ENCODE measurements around the gene SLC22A14.
"Not testable (repeated sequence)": the region's sequence is repeated elsewhere in the genome, so short reads cannot be mapped to it uniquely, and the experiment has no call there.

SLC22A14 gene

DNA sequence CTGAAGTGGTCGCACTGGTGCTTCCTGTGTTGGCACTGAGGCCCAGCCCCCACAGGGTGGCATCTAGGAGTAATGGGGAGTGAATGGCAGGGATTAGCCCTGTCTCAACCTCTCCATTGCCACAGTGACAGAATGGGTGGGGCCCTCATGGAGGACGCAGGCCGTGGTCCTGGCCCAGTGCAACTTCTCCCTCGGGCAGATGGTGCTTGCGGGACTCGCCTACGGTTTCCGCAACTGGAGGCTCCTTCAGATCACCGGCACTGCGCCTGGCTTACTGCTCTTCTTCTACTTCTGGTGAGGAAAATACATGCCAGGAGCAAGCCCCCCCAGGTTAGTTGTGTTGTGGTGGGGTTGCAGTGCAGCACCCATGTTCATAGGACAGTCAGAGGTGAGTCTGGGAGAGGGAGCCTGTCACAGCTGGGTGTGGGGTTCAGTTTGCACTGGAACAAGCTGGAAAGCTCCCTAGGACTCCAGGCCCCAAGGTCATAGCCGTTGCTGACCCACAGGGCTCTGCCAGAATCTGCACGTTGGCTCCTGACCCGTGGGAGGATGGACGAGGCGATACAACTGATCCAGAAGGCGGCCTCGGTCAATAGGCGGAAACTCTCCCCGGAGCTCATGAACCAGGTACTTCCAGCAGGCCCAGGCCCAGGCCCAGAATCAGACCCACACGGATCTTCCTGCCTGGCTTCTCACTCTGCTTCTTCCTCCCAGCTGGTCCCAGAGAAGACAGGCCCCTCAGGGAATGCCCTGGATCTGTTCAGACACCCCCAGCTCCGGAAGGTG lies 7.0 kb upstream of the SLC22A14 start:
- no peak for DNase-seq

DNA sequence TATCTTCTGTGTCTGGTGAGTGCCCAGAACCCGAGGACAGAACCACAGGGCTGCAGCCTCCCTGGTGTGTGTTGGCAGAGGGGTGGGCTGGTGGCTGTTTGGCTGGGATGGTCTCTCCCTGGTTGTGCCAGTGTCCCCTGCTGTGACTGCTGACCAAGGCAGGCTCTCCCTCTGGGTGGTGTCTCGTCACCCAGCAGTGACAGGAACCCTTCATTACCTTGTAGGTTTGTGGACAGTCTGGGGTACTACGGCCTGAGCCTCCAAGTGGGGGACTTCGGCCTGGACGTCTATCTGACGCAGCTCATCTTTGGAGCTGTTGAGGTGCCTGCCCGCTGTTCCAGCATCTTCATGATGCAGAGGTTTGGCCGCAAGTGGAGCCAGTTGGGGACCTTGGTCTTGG lies 6.4 kb upstream of the SLC22A14 start:
- no peak for DNase-seq

DNA sequence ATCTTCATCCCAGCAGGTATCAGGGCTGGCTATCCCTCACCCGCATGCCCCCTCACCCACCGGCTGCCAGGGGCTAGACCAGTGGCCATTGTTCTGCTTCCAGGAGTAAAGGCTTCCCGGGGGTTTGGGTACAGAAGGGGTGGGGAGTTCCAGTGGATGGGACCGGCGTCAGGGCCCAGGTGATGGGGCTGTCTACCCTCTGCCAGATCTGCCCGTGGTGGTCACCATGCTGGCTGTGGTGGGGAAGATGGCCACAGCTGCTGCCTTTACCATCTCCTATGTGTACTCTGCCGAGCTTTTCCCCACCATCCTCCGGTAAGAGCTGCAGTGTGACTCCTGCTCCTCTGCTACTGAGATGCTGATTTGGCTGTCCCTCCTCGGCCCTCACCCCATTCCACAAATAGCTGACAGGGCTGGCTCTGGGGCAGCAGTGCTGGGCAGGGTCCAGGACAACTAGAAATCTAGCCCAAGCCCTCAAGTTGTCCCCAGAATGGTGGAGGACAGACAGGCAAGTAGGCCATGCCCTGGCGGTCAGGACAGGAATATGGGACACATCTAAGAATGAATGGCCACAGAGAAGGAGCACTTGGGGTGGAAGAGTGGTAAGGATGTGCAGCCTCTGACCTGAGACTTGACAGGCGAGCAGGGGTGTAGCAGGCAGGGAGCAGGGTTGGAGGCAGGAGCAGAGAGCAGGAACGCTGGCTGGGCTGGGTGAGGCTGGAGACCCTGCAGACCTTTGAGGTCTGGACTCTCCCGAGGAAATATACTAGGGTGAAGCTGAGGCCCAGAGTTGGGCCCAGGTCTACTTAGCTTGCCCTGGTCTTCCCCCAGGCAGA lies 5.8 kb upstream of the SLC22A14 start:
- DNase-seq, result no peak

DNA sequence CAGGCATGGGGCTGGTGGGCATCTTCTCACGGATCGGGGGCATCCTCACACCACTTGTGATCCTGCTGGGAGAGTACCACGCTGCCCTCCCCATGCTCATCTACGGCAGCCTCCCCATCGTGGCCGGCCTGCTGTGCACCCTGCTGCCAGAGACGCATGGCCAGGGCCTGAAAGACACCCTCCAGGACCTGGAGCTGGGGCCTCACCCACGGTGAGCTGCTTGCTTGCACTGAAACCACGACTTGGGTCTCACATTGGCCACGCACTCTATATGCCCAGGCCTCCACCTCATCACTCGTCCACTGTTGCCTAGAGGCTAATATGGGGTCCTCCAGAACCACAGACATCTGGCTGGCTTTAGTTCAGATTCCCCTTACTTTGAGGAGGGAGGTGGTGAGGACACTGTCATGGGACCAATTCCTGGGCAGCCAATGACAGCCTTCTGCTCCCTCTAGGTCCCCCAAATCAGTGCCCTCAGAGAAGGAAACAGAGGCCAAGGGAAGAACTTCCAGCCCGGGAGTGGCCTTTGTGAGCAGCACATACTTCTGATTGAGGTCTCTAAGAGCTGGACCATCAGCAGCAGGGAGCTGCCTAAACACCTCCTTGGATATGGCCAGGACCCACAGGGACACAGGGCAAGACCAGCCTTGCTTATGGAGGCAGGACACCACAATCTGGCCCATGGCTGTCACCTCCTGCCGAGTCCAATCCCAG lies 5.0 kb upstream of the SLC22A14 start:
- DNase-seq, result no peak

DNA sequence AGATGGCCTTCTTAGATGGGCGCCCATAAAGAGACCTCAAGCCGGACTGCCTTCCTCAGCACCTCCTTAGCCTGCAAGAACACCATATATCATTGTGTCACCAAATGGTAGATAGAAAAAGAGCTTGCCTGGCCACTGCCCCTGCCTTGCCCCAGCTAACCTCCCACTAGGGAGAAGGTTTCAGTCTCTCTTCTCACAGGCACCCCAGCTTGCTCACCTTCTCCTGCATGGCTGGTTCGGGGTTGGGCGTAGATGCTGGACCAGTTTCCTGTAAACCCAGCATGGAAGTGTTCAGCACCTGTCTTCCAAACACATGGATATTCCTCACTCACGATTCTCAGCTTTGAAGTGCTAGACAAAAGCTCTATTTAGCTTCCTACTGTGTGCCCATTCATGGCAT lies 3.3 kb upstream of the SLC22A14 start:
- DNase-seq, result no peak

DNA sequence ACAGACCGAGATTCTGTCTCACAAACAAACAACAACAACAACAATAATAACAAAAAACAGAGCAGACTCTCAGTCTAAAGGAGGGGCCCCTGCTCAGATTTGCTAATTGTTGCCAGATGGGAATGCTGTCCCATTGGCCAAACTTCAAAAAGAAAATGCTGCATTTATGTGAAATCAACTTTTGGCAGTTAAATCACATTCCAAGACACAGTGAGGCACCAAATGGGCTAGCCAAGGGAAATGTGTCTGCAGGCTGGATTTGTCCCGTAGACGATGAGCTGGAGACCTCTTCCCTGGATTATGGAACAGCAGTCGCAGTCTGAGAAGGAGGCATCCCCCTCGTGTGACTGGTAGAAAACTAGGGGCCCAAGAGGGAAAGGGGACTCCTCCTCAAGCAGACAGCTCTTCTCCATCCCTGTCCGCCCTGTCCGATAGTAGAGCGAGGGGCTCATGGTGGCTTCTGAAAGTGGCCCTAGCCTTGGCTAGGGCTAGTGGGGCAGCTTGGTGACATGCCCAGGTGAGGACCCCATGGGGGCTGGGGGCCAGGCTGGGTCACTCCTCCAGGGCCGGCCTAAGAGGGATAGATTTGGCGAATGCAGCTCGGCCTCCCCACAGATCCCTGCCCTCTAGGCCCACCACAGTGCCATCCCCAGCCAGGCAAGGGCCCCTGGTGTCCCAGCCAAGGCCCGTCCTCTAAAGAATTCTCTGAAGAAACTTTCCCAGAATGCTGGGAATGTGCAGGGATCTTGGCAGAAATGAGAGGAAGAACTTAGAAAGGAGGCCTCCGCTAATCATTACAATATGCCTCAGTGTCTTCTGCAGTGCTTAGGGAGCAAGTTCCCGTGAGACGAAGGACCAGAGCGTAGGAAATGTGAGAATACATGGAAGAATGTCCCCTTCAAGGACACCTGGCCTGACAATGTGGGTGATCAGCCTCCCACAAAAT lies 2.0 kb downstream of the SLC22A14 start:
- no peak for DNase-seq

DNA sequence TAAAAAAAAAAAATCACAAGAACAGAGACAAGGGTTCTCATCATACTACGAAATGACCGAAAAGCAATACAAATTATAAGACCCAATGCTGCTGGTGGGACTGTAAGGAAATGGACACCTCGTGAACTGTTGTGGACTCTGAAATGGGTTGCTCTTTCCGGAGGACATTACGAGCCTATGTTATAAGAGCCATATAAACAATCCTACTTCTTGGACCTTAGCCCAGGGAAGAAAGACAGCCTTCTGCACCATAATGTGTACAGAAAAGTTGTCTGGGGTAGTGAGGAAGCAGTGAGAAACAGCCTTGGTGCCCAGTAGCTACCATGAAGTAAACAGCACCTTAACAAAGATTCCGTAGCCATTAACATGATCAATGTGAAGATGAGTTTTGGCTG lies 2.7 kb downstream of the SLC22A14 start:
- no peak for DNase-seq

DNA sequence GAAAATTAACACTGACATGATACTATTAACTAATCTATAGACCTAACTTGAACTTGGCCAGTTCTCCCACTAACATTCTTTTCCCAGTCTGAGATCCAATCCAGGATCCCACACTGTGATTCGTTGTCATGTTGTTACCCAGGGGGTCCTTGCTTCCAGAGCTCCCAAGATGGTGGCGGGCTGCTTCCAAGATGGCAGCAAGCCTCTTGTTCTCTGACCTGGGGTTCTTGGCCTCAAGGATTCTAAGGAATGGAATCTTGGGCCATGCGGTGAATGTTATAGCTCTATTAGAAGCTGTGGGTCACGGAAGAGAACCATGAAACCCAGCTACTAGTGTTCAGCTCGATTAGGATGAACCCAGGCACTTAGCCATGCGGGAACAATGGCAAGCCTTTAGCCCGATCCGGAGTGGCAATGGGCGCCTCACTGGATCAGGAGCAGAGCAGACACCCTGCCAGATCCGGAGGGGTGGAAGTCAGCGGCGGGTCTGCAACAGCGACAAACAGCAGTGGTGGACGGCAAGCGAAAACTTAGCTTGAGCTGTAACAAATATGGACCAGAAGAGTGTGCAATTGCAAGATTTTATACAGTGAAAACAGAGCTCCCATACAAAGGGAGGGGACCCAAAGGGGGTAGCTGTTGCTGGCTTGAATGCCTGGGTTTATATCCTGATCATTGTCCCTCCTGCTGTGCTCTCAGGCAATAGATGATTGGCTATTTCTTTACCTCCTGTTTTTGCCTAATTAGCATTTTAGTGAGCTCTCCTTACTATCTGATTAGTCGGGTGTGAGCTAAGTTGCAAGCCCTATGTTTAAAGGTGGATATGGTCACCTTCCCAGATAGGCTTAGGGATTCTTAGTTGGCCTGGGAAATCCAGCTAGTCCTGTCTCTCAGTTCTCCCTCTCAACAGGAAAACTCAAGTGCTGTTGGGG lies 7.5 kb downstream of the SLC22A14 start:
- not testable (repeated sequence) for DNase-seq

DNA sequence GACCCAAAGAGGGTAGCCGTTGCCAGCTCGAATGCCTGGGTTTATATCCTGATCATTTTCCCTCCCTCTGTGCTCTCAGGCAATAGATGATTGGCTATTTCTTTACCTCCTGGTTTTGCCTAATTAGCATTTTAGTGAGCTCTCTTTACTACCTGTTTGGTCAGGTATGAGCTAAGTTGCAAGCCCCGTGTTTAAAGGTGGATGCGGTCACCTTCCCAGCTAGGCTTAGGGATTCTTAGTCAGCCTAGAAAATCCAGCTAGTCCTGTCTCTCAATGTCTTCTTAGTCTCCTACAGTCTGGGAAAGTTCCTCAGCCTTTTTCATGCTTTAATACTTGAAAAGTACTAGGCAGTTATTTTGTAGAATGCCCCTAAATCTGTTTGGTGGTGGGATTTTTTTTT lies 15.0 kb downstream of the SLC22A14 start:
- DNase-seq, result not testable (repeated sequence)

DNA sequence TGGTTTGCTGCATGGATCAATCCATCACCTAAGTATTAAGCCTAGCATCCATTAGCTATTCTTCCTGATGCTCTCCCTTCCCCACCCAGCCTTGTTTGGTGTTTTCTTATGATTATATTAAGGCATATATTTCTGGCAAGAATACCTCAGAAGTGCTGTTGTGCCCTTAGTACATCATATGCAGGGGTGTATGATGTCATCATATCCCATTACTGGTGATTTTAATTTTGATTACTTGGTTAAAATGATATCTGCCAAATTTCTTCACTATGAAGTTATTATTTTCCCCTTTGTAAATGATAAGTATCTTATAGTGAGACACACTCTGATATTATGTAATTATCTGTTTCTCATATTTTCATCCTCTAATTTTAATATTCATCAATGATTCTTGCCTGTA lies 15.4 kb downstream of the SLC22A14 start:
- DNase-seq, result no peak

DNA sequence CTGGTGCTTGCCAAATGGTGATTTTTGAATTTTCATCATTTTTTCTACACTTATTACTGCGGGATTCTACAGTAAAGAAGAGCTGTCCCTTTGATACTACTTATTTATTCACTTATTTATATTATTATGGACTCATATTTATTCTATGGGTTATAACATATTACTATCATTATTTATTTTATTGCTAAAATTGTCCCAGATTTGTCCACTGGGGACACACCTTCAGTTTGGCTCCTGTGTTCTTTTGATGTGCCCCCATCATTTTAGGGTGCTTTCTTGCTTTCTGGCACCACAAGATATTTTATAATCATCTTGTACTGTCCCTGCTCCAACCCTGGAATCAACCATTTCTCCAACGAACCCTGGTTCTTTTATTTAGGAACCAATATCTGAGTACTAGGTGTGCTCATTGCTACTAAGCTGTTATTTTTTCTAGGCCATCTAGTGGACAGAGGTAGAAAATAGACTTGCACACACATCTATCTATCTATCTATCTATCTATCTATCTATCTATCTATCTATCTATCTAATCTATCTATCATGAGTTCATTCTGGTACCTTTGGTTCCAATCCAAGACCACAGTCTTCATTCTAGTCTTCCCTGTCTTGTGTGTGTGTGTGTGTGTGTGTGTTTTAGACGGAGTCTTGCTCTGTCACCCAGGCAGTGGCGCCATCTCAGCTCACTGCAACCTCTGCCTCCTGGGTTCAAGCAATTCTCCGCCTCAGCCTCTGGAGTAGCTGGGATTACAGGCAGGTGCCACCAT lies 16.0 kb downstream of the SLC22A14 start:
- DNase-seq, result peak; percentile 8

DNA sequence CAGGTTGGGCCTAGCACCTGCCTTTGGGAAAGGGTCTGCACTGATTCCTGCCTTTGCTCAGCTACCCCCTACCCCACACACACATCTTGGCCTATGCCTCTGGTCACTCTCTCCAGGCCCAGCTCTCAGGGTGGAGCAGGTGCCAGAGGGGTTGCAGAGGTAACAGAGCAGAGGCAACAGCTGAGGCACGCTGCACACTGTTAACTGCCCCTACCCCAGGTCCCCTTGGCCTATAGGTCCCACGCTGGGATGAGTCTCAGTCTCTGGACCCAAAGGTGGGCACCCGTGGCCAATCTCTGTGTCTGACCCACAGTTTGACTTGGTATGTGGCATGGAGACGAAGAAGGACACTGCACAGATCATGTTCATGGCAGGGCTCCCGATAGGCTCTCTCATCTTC lies 24.8 kb downstream of the SLC22A14 start:
- no peak for DNase-seq

DNA sequence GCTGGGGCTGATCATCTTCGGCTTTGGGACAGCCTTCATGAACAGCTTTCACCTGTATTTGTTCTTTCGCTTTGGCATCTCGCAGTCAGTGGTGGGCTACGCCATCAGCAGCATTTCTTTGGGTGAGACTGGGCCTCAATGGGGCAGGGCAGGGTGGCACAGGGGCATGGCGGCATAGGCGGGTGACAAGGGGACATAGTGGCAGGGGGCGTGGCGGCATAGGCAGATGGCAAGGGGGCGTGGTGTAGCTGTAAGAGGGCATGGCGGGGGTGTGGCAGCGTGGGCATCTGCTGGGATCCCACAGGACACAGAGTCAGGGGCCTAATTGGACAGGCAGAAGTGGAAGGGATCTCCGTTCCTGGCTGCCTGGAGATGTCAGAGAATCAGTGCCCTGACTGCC lies 25.5 kb downstream of the SLC22A14 start:
- no peak for DNase-seq

DNA sequence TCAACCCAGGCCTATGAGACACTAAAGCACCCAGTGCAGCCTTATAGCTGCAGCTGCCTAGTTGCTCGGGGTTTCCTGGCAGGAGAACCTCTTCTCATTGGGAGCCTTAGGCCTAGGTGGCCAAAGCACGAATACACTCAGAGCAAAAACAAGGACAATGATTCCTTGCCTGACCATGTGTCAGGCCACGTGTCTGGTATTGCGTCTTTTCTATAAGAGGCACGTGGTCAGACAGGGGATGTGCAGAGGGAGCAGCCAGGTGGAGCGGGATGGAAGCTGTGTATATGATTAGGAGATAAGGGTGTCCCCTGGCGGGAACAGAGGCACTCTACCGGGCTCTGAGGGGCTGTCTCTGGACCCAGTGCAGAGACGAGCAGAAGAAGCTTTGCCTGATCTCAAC lies 26.4 kb downstream of the SLC22A14 start:
- DNase-seq, result no peak

DNA sequence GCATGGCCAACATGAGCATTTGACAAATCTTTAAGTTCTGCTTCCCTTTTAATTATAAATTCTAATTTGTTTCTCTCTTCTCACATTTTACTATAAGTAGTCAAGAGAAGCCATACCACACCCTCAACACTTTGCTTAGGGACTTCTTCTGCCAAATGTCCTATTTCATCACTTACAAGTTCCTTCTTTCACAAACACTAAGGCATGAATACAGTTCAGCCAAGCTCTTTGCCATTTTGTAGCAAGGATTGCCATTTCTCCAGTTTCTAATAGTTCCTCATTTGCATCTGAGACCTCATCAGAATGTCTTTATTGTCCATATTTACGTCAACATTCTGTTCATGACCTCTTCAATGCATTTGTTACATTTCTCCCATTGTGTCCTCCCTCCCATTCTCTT lies 29.4 kb downstream of the SLC22A14 start:
- peak; percentile 81 for DNase-seq

DNA sequence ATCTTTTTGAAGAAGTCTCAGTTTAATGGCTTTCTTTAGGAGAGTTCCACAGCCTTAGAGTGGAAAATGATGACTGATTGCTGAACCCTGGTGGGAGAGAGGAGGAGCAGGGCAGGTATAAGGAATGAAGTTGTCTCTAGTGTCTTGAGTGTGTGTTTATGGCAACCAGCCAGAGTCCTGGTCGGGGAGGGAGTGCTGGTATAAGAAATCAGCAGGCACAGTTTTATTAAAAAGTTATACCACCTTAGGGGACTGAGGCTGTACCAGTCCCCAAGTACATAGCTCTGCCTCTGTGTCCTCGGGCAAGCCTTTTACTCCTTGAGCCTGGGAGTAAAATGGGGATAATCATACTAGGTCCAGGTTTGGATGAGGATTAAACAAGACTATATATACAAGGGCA lies 29.8 kb downstream of the SLC22A14 start:
- no peak for DNase-seq

DNA sequence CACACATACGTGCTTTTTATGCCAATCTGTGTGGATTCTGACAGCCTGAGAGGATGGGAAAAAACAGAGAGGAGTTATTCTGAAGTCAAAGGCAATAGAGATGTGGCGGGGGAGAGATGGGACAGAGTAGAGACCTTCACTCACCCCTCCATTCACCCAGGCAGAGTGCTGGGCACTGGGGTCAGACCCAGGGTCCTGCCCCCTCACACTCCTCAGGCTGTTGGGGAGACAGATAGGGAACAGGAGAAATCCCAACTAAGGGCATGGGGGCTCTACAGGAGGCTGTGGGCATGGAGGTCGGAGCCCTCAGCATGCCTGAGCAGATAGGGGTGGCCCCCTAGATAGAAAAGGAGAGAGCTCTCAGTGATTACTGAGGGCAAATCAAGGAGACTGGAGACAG lies 30.3 kb downstream of the SLC22A14 start:
- DNase-seq, result no peak

DNA sequence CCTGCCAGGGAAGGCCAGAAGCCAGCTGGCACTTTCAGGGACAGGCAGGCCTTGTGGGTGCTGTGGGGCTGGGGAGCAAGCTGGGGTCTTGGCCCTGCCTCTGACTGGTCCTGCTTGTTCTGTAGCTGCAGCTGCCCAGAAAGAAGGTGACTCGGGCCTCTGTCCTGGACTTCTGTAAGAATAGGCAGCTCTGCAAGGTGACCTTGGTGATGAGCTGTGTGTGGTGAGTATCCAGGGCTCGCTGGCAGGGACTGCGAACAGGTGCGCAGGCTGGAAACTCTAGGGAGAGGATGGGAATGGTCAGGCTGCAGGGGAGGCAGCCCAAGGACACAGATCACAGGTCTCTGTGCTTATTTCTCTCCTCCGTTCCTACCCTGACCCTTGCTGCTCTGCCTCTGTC lies 31.2 kb downstream of the SLC22A14 start:
- no peak for DNase-seq

DNA sequence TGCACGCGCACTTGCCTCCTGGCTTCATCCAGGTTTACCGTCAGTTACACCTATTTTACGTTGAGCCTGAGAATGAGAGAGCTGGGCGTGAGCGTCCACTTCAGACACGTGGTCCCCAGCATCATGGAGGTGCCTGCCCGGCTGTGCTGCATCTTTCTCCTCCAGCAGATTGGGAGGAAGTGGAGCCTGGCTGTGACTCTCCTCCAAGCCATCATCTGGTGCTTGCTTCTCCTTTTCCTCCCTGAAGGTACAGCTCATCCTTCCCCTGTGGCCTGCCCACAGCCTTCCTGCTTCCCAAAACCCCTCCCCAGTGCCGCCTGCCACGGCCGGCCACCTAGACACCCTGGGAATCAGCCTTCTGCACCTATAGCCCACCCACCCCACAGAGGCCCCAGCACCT lies 31.6 kb downstream of the SLC22A14 start:
- peak; percentile 59 for DNase-seq

DNA sequence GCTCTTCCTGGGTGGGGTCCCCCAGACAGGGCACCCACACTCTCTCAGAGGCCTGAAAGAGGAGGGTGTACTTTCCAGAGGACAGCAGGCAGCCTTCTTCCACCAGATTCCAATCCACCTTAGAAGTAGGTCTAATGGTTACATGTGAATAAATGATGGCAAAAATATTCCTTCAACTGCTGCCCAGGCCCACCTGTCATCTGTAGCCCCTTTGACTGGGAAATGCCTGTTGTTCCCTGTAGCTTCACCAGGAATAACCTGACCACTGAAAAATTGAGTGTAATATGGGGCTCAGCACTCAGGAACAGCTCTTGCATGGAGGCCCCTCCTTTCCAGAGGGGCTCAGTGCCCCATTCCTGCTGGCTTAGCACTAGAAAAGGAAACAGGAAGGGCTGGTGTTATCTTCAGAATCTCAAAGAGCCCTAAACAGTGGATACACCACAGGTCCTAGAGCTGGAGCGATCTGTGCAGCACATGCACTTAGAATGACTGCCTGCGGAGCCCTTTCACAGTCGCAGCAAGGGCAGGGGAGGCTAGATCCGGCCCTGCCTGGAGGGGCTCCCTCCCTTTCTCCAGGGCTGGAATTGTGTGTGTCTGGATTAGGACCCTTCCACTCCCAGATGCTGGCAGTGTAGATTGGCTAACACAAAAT lies 32.1 kb downstream of the SLC22A14 start:
- no peak for DNase-seq

Measured in inflammatory macrophage treated with lipopolysaccharide for 4 hours (primary cell).